Measurements from ENCODE around the gene PTCRA.

- TF ChIP-seq CTCF (IDR thresholded peaks at IDR 0.05; ENCODE audit: low read depth, low read length) (no peak), MAX (IDR thresholded peaks at IDR 0.05; ENCODE audit: low read depth, low read length) (no peak)
These were observed 7.8 kb downstream of the PTCRA start for GRCh38 chr6:42923666-42924065.
